GM18517 (cell line): Measurements from ENCODE around the gene EEFSEC.

Experiments used
- ATAC-seq: cut with Tn5 transposase; IDR thresholded peaks from one replicate; pipeline ENCODE4 v1.9.1; 2021; ENCODE audit warnings: mild to moderate bottlenecking, moderate library complexity; ENCODE audit not compliant: unreplicated experiment

Gene EEFSEC

GRCh38 chr3:128418900-128419299 is 265.6 kb downstream of the EEFSEC start:
- ATAC-seq, result no peak

- ATAC-seq, result no peak
Measured at GRCh38 chr3:128419311-128419710, 266.0 kb downstream of the EEFSEC start.

- ATAC-seq, result no peak
Measured at GRCh38 chr3:128420289-128420688, 267.0 kb downstream of the EEFSEC start.

GRCh38 chr3:128420720-128421438 is 267.6 kb downstream of the EEFSEC start:
- ATAC-seq, result no peak

GRCh38 chr3:128421439-128421836 is 268.2 kb downstream of the EEFSEC start:
- ATAC-seq, result no peak

- ATAC-seq, result no peak
Measured at GRCh38 chr3:128421966-128422365, 268.7 kb downstream of the EEFSEC start.

GRCh38 chr3:128422762-128423524 is 269.7 kb downstream of the EEFSEC start:
- no peak for ATAC-seq

GRCh38 chr3:128423525-128424147 is 270.4 kb downstream of the EEFSEC start:
- ATAC-seq, result no peak

GRCh38 chr3:128424508-128425069 is 271.3 kb downstream of the EEFSEC start:
- ATAC-seq, result no peak

- no peak for ATAC-seq
Measured at GRCh38 chr3:128425142-128425845, 272.0 kb downstream of the EEFSEC start.

- ATAC-seq, result no peak
Measured at GRCh38 chr3:128425846-128426127, 272.5 kb downstream of the EEFSEC start.

GRCh38 chr3:128426128-128426921 is 273.0 kb downstream of the EEFSEC start:
- ATAC-seq, result no peak

GRCh38 chr3:128427175-128427857 is 274.0 kb downstream of the EEFSEC start:
- ATAC-seq, result no peak

GRCh38 chr3:128427872-128428822 is 274.9 kb downstream of the EEFSEC start:
- ATAC-seq, result no peak

- no peak for ATAC-seq
Measured at GRCh38 chr3:128429275-128429674, 276.0 kb downstream of the EEFSEC start.

GRCh38 chr3:128429751-128430150 is 276.5 kb downstream of the EEFSEC start:
- ATAC-seq, result no peak

GRCh38 chr3:128430301-128430700 is 277.0 kb downstream of the EEFSEC start:
- ATAC-seq, result no peak

GRCh38 chr3:128430731-128431130 is 277.4 kb downstream of the EEFSEC start:
- ATAC-seq, result no peak
